ACC112 (cell line): ENCODE measurements around the gene NISCH.
A peak's percentile ranks its signal among the peaks of the same experiment; 100 is the strongest.

ENCODE experiments used
- H2AFZ ChIP-seq: fragments of 200-600 bp; sonication (generic); one replicate; pipeline ENCODE4 v1.6.0; 2017; ENCODE audit warnings: antibody characterized with exemption, low read length; ENCODE audit not compliant: unreplicated experiment
- H3K27ac ChIP-seq: fragments of 200-600 bp; sonication (generic); 2 replicates; pipeline ENCODE4 v1.5.1; 2014; ENCODE audit warnings: low read depth, mild to moderate bottlenecking, antibody characterized with exemption, low read length, moderate library complexity
- H3K27me3 ChIP-seq: fragments of 200-600 bp; sonication (generic); 2 replicates; pipeline ENCODE4 v1.6.1; 2014; ENCODE audit warnings: mild to moderate bottlenecking, antibody characterized with exemption, low read length, moderate library complexity, mixed read lengths; ENCODE audit not compliant: insufficient read depth
- H3K36me3 ChIP-seq: fragments of 200-600 bp; sonication (generic); 2 replicates; pipeline ENCODE4 v1.6.1; 2016; ENCODE audit warnings: mild to moderate bottlenecking, antibody characterized with exemption, low read length, moderate library complexity, mixed read lengths; ENCODE audit not compliant: insufficient read depth
- H3K4me1 ChIP-seq: fragments of 200-600 bp; sonication (generic); one replicate; pipeline ENCODE4 v1.6.1; 2016; ENCODE audit warnings: low read length, mixed read lengths; ENCODE audit not compliant: insufficient read depth, unreplicated experiment, control insufficient read depth
- H3K4me3 ChIP-seq: fragments of 200-600 bp; sonication (generic); 2 replicates; pipeline ENCODE4 v1.5.1; 2014; ENCODE audit warnings: mild to moderate bottlenecking, low read depth, low read length
- H3K79me2 ChIP-seq: fragments of 200-600 bp; sonication (generic); one replicate; pipeline ENCODE4 v1.6.0; 2016; ENCODE audit warnings: low read length; ENCODE audit not compliant: control insufficient read depth, unreplicated experiment, insufficient read depth

Gene NISCH

GRCh38 chr3:52455283-52456168 lies at the start of gene NISCH:
NISCH (plus strand) TSS chr3:52455604; CDS start chr3:52455642, 38 bp downstream.
- peaks cover 9% of the 10 kb centered on the region for H3K4me1 ChIP-seq

GRCh38 chr3:52406231-52406661 lies 49.2 kb upstream of the NISCH start:
- no peaks in the 10 kb centered on the region for H3K27me3 ChIP-seq

More at GRCh38 chr3:52455283-52456168, at the start of gene NISCH:
- H3K4me3 ChIP-seq, result peak within 1 kb of the TSS; percentile 97
- peaks cover 25% of the 10 kb centered on the region for H3K79me2 ChIP-seq
- H3K27ac ChIP-seq, result peak within 1 kb of the TSS; percentile 12; the same call in 1 of the 2 replicates
- no peaks in the 10 kb centered on the region for H3K27me3 ChIP-seq
- H2AFZ ChIP-seq, result peak within 1 kb of the TSS; percentile 64
- H3K36me3 ChIP-seq, result peaks cover 14% of the 10 kb centered on the region

GRCh38 chr3:52406791-52407510 lies 48.5 kb upstream of the NISCH start:
- peaks cover 20% of the 10 kb centered on the region for H3K79me2 ChIP-seq
- peaks cover 20% of the 10 kb centered on the region; the same call in 1 of the 2 replicates for H3K36me3 ChIP-seq
- peaks cover 14% of the 10 kb centered on the region for H3K4me1 ChIP-seq
- no peaks in the 10 kb centered on the region for H3K27me3 ChIP-seq
- H2AFZ ChIP-seq, result no peak overlapping the region
- no peak overlapping the region for H3K4me3 ChIP-seq
- H3K27ac ChIP-seq, result no peak overlapping the region

More at GRCh38 chr3:52406231-52406661, 49.2 kb upstream of the NISCH start:
- H3K79me2 ChIP-seq, result peaks cover 20% of the 10 kb centered on the region
- no peak overlapping the region for H3K27ac ChIP-seq
- H2AFZ ChIP-seq, result no peak overlapping the region
- H3K4me3 ChIP-seq, result no peak overlapping the region
- peaks cover 9% of the 10 kb centered on the region for H3K4me1 ChIP-seq
- peaks cover 20% of the 10 kb centered on the region; the same call in 1 of the 2 replicates for H3K36me3 ChIP-seq

GRCh38 chr3:52407779-52408178 lies 47.6 kb upstream of the NISCH start:
- Histone ChIP-seq H3K4me3 (no peak overlapping the region; the same call in 1 of the 2 replicates), H3K36me3 (peaks cover 20% of the 10 kb centered on the region; the same call in 1 of the 2 replicates), H3K27ac (no peak overlapping the region), H3K4me1 (peaks cover 22% of the 10 kb centered on the region), H2AFZ (no peak overlapping the region), H3K79me2 (peaks cover 20% of the 10 kb centered on the region), H3K27me3 (no peaks in the 10 kb centered on the region)

- H3K27me3 ChIP-seq, result no peaks in the 10 kb centered on the region
- H3K27ac ChIP-seq, result no peak overlapping the region
- peaks cover 22% of the 10 kb centered on the region for H3K4me1 ChIP-seq
- H3K4me3 ChIP-seq, result peak overlapping the region; percentile 98
- H2AFZ ChIP-seq, result no peak overlapping the region
- H3K36me3 ChIP-seq, result peaks cover 20% of the 10 kb centered on the region; the same call in 1 of the 2 replicates
- peaks cover 20% of the 10 kb centered on the region for H3K79me2 ChIP-seq
Observed at GRCh38 chr3:52408466-52408865, 46.9 kb upstream of the NISCH start.

- H3K27me3 ChIP-seq, result no peaks in the 10 kb centered on the region
- no peak overlapping the region for H3K27ac ChIP-seq
- H3K36me3 ChIP-seq, result no peaks in the 10 kb centered on the region
- no peak overlapping the region for H2AFZ ChIP-seq
- peaks cover 12% of the 10 kb centered on the region for H3K4me1 ChIP-seq
- H3K79me2 ChIP-seq, result no peaks in the 10 kb centered on the region
- H3K4me3 ChIP-seq, result no peak overlapping the region
Observed at GRCh38 chr3:52415800-52416199, 39.6 kb upstream of the NISCH start.

GRCh38 chr3:52420388-52420787 lies 35.0 kb upstream of the NISCH start:
- Histone ChIP-seq H3K27ac (no peak overlapping the region), H3K4me3 (no peak overlapping the region), H3K27me3 (no peaks in the 10 kb centered on the region), H3K4me1 (no peaks in the 10 kb centered on the region), H2AFZ (no peak overlapping the region), H3K79me2 (no peaks in the 10 kb centered on the region), H3K36me3 (no peaks in the 10 kb centered on the region)

- no peaks in the 10 kb centered on the region for H3K79me2 ChIP-seq
- H3K27ac ChIP-seq, result no peak overlapping the region
- H3K4me1 ChIP-seq, result no peaks in the 10 kb centered on the region
- H3K27me3 ChIP-seq, result no peaks in the 10 kb centered on the region
- no peak overlapping the region for H2AFZ ChIP-seq
- H3K36me3 ChIP-seq, result no peaks in the 10 kb centered on the region
- no peak overlapping the region for H3K4me3 ChIP-seq
Observed at GRCh38 chr3:52422669-52423068, 32.7 kb upstream of the NISCH start.

- H3K79me2 ChIP-seq, result no peaks in the 10 kb centered on the region
- no peak overlapping the region for H3K27ac ChIP-seq
- no peaks in the 10 kb centered on the region for H3K36me3 ChIP-seq
- no peak overlapping the region for H2AFZ ChIP-seq
- no peak overlapping the region for H3K4me3 ChIP-seq
- no peaks in the 10 kb centered on the region for H3K4me1 ChIP-seq
- H3K27me3 ChIP-seq, result no peaks in the 10 kb centered on the region
Observed at GRCh38 chr3:52423173-52423572, 32.2 kb upstream of the NISCH start.

GRCh38 chr3:52428151-52429005 lies 27.0 kb upstream of the NISCH start:
- H3K4me1 ChIP-seq, result no peaks in the 10 kb centered on the region
- no peaks in the 10 kb centered on the region for H3K36me3 ChIP-seq
- no peak overlapping the region for H3K4me3 ChIP-seq
- no peak overlapping the region for H3K27ac ChIP-seq
- H2AFZ ChIP-seq, result no peak overlapping the region
- H3K27me3 ChIP-seq, result no peaks in the 10 kb centered on the region
- no peaks in the 10 kb centered on the region for H3K79me2 ChIP-seq
